Stimulated activated CD8-positive, alpha-beta memory T cell treated with anti-CD3 and anti-CD28 coated beads, Interleukin-7, amount 100 ng/mL, for 48 hours (primary cell): ENCODE results near the gene TLE5.
"Not testable (repeated sequence)": the region's sequence is repeated elsewhere in the genome, so short reads cannot be mapped to it uniquely, and the experiment has no call there.

Experiments used
- DNase-seq, 2 donors: peaks; one replicate each; pipeline ENCODE4 v3.0.0-alpha.2; 2020; ENCODE audit warnings: low read depth in 1 of 2; ENCODE audit errors: extremely low read depth in 1 of 2

Gene TLE5

DNA sequence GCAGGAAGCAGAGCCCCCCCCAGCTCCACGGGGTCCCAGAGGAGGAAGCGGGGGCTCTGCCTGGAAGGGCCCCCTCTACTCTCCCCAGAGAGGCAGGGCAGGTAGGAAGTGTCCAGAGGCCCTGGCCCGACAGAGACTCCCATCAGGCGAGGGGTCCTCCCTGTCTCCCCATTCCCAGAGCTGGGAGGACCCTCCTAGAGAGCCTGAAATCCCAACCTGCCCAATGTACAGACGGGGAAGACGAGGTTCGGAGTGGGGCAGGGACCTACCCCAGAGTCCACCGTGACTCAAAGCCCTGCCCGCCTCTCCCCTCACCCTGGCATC lies 34.4 kb downstream of the TLE5 start:
- DNase-seq = no peak

DNA sequence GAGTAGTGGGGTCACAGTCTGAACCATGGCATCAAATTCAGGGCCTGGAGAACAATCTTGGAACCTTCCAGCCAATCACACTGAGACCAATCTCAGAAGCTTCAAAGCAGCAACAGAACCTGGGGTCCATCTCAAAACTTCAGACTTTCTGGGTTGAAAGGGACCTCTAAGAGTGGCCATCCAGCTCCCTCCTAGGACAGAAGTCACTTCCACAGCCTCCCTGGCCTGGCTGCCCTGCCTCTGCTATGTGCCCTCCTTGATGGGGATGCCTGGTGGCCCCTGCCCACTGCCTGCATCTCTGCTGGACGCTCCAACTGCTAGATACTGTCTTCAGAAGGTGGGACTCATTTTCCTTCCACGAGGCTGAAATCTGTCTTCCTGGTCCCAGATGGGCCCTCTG lies 35.0 kb downstream of the TLE5 start:
- no peak for DNase-seq

DNA sequence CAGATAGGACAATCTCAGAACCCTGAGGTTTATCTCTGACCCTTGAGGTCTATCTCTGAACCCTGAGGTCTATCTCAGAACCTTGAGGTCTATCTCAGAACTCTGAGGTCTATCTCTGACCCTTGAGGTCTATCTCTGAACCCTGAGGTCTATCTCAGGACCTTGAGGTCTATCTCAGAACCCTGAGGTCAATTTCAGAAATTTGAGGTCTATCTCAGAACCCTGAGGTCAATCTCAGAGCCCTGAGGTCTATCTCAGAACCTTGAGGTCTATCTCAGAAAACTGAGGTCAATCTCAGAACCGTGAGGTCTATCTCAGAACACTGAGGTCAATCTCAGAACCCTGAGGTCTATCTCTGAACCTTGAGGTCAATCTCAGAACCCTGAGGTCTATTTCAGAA lies 35.5 kb downstream of the TLE5 start:
- no peak for DNase-seq

DNA sequence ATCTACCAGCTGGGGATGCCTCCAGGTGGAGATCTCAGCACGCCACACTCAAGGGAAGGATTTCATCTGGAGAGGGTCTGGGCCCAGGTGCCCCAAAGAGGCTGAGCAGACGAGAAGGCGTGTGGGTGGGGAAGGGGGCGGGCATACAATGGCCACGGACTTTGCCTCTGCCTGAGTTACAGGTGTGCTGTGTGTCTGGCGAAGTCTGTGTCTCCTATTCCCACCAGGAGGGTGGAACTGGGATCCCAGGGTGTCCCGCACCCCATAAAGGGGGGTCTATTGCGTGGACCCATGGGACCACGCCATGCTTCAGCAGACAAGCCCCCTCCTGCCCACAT lies 36.8 kb downstream of the TLE5 start:
- no peak for DNase-seq

DNA sequence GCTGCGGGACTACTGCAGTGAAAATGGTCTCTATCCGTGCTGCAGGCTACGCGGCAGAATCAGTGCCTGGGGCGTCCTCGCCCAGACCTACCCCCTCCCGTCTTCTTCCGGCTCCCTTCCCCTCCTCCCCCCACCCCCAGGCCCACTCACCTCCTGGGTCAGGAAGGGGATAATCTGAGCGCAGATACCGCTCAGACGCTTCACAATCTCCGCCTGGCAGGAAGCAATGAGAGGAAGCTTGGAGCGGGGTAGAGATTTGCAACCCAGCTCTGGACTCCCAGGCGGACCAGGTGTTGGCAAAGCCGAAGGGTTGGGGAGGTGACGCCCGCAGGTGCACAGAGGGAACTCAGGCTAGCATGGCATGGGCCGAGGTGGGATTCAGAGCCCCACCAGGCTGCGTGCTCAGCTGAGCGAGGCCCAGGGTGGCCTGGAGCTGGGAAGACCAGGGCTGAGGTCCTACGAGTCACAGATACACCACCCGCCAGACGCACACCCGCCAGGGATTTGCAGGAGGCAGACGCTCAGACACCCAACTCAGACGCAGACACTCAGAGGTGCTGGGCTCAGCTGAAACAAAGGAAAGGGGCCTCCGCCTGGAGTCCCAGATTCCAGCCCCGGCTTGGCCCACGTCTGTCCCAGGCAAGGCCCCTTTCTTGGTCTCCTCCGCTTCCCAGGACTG lies 37.3 kb downstream of the TLE5 start:
- no peak for DNase-seq

DNA sequence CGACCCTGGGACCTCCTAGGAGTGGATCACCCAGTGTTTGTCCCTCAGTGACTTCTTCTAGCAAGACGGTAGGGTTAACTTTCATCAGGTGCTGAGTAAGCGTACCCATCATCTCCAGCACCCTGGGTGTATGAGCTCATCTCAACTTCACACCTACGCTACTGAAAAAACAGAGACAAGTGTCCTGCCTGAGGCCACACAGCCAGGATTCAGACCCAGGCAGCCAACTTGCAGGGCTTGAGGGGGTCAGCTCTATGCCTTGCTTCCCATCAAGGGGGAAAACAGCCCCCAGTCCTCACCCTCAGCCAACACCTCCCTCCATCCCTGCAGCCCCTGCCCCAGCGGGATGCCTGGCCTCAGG lies 37.8 kb downstream of the TLE5 start:
- DNase-seq = no peak

DNA sequence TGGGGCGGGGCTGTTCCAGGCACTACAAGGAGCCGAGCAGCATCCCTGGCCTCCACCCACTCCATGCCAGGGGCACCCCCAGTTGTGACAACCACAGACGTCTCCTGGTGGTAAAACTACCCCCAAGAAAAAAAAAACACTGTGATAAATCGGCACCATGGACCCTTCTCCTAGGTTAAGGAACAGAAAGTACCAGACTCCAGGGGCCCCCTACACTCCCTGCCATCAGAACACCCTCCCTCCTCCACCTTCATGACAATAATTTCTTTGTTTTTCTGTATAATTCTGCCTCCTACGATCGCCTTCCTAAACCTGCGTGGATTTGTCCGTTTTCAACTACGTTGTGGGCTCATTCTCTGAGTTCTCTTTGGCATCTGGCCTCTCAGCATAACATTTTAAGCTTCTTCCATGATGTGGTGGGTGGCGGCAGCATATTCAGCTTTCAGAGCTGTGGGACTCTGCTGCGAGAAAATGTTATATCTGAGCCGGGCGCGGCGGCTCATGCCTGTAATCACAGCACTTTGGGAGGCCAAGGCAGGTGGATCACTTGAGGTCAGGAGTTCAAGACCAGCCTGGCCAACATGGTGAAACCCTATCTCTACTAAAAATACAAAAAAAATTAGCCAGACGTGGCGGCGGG lies 41.9 kb downstream of the TLE5 start:
- DNase-seq = no peak

DNA sequence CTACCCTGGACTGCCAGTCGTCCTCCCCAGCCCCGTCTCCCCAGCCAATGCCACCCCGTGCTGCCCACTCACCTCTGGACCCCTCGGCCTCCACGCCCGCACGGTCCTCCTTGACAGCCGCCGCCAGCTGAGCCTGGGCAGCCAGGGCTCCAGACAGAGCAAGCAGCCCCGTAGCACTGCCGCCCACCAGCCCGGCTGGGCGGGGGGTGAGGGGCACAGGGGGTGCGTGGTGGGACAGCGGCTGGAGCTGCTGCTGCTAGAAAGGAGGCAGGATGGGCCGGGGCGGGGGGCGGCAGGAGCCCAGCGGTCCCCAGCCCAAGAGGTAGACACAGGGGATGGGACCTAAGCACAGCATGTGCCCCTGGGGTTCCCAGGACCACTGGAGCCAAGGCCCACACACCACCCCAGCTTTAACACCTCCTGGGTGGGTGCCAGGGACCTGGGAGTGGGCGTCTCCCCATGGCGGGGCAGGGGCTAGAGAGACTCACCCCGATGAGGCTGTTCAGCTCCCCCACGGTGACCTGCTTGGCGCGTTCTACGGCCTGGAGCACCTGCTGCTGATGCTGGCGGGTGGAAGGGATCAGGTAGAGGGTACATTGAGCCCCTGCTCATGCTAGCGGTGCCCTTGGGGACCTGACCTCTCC lies 43.0 kb downstream of the TLE5 start:
- no peak for DNase-seq

DNA sequence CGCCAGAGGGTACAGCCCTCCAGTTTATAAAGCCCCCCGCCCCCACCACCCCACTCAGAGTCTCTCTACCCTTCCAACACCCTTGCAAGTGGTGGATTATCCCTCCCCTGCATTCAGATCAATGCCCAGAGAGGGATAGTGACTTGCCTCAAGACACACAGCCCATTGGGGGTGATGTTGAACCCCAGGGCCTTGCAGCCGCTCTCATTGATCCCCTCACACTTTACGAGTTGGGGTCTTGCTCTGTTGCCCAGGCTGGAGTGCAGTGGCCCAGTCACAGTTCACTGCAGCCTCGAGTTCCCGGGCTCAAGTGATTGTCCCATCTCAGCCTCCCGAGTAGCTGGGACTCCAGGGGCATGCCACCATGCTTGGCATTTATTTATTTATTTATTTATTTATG lies 44.4 kb downstream of the TLE5 start:
- DNase-seq = no peak

DNA sequence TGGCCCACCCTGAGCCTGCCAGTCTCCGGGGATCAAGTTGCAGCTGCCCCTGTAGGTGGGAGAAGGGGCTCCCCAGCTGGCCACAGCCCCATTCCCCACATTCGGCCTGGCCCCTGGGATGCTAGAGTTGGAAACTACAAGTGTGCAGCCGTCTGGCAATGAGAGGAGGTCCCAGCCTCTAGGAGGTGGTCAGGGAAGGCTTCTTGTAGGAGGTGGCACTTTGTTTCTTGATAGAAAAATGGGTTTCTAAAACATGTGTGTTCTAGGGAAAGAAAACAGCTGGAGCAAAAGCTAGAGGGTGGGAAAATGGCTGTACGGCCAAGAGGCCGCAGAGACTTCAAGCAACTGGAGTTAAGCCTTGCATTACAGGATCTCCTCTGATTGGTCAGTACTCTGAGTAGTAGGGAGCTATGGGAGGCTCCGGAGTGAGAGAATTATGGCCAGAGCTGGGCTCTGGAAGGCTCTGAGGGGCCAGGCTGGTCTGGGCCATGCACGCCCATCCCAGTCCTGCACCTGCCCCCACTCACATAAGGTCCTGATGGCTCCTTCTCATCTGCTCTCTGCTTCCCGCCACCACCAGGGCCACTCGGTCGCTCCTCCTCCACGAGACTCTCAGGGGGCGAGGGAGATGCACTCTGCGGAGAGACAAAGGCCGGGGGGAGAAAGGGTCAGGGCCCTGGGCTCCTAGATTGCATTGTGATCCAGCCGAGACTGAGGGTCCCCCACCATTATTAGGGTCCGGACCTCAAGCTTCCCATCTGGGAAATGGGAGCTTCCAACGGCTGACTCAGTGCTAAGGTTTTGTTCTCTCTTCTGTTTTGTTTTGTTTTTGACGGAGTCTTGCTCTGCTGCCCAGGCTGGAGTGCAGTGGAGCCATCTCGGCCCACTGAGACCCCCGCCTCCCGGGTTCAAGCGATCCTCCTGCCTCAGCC lies 46.9 kb downstream of the TLE5 start:
- no peak for DNase-seq

DNA sequence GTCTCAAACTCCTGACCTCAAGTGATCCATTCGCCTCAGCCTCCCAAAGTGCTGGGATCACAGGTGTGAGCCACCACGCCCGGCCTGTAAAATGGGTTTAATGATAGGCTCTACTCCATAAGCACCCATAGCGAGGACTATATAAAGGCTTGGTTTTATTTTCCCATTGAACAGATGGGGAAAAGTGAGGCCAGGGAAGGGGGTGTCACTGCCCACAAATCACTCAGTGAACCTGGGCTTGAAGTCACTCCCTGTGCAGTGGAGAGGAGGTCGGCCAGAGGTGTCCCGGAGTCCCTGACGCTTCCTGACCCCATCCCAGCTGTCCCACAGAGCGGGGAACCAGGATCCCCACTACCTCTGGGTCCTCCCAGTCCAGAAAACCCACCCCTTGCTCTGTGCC lies 48.2 kb downstream of the TLE5 start:
- no peak for DNase-seq

DNA sequence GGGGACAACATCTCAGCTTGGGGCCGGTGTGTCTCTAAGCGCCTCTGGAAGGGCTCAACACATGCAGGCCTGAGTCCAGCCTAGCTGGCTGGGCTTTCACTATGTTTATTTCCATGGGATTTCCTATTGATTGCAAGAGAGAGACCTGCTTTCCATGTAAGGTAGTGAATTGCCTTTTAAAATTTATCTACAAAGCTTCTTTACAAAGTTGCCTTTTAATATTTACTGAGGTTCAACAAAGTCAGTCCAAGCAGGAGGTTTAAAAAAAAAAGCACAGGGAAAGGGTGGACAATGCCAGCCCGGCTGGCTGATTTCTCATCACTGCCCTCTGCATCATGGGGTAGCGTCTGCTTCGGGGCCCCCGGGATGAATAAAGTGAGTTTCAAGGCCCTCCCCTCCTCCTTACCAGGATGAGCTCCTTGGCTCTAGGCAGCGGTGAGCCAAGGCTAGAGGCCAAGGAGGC lies 49.0 kb downstream of the TLE5 start:
- no peak for DNase-seq

DNA sequence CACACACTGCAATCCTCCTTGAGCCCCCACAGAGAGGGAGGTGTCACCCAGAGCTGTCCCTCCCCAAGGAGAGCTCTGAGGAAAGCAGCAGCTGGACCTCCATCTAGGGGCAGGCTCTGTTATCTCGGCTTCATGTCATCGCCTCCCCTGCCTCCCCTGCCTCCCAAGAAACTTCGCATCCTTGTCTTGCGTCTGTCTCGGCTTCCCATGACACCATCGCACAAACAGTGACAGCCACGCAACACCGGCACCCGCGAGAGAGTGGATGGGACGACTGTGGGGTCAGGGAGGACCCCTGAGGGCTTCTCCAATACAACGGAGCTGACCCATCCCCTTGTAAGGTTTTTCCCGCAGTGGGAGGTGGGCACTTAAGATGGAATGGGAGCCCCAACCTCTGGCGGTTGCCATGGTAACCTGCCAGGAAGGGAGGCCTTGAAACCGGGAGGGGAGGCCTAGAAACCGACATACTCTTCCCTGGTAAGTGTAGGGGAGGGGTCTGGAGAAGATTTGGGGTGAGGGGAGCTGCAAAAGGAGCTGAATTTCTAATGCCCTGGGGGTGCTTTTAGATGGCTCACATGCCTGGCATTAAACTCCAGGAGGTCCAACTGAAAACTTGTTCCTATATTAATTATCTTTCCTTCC lies 49.6 kb downstream of the TLE5 start:
- DNase-seq = no peak

DNA sequence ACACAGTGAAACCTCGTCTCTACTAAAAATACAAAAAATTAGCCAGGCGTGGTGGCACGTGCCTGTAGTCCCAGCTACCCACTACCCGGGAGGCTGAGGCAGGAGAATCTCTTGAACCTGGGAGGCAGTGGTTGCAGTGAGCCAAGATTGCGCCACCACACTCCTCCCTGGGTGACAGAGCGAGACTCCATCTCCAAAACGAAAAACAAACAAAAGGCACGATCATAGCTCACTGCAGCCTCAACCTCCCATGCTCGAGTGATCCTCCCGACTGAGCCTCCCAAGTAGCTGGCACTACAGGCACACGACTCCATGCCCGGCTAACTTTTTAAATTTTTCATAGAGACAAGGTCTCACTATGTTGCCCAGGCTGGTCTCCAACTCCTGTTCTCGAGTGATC lies 50.2 kb downstream of the TLE5 start:
- not testable (repeated sequence) for DNase-seq

DNA sequence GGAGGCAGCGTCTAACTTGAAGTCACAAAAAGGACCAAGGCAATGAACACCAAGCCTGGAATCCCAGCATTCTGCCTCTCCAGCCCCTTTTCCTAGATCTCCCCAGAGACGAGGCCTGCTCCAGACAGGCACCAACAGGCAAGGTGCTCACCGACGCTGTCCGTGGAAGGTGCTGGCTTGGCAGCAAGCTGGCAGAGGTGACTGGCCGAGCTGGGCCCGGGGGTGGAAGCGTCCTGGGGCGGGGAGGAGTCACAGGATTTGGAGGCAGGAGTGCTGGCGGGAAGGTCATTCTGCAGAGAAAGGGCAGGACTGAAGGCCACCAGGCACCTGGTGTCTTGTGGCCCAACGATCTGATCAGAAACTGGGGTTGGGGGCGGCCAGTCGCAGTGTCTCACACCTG lies 51.4 kb downstream of the TLE5 start:
- DNase-seq = no peak

DNA sequence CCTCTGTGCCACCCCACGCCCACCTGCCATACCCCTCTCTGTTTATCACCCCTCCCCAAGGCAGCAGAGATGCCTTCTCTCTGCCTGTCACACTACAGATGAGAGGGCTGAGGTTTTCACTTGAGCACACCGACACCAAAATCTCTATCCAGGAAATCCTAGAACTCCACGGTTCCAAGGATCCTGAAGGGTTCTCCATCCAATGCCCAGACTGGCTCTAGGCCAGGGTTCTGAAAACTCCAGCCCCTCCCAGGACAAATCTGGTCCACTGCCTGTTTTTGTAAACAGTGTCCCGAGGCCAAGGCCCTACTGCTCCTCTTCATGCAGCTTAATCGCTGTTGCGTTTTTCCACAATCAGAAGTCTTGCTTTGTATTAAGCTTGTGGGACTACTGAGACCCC lies 53.3 kb downstream of the TLE5 start:
- no peak for DNase-seq

DNA sequence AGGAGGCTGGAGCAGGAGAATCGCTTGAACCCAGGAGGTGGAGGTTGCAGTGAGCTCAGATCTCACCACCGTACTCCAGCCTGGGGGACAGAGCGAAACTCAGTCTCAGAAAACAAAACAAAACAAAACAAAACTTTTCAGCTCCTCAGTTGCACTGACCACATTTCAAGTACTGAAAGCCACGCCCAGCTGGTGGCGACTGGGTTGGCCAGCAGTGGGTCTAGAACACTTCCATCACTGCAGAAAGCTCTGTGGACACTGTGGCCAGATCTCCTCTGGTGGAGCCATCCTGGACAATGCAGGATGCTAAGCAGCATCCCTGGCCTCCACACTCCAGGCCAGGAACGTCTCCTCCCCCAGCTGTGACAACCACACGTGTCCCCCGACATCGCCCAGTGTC lies 54.3 kb downstream of the TLE5 start:
- DNase-seq = no peak

DNA sequence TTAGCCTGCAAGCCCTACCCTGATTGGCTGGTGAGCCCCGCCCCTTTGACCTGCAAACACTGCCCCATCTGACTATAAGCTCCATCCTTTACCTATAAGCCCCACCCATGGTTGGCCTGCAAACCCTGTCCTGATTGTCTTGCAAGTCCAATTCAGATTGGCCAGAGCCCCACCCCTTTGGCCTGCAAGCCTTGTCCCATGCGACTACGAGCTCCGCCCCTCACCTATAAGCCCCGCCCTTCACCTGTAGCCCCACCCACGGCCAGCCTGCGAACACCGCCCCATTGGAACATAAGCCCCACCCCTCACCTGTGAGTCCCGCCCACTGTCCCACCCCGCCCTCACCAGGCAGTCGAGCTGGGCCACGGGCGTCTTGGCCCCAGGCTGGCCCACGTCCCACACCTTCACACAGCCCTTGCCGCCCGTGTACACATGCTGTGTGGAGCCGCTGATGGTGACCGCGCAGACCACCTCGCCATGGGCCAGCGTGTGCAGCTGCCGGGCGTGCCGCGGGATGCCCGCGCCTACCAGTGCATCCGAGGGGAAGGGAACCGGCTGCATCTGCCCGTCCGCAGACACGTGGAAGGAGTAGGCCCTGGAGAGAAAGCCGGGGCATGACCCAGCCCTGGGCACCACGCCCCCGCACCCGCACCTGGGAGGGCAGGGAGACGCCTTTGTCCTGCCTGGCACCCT lies 56.1 kb downstream of the TLE5 start:
- DNase-seq = no peak

DNA sequence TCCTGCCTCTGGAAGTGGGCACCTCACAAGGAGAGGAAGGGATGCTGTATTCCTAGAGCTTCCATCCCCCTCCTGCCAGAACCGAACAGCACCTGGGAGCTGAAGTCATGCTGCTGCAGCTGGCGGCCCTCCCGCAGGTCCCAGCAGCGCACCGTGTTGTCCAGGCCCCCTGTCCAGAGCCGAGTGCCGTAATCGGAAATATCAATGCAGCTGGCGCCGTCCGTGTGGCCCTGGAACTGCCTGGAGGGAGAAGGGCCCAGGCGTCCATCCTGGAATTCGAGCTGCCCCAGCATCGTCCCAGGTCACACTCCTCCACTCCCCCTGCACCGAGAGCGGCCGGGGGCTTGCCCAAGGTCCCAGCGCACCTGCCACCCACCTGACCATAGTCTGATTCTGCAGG lies 57.0 kb downstream of the TLE5 start:
- DNase-seq = no peak

DNA sequence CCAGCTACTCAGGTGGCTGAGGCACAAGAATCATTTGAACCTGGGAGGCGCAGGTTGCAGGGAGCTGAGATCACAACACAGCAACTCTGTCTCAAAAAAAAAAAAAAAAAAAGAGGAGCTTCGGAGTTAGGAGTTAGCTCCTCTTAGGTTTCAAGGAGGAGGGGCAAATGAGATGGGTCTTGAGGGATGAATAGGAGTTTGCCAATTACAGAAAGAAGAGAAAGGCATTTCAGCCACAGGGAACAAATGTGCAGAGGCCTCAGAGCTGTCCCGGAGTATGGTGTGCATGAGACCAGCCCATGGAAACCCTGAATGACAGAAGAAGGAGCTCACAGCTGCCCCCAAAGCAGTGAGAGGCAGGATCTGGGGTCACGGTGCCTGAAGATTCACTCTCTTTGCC lies 57.8 kb downstream of the TLE5 start:
- DNase-seq = no peak

DNA sequence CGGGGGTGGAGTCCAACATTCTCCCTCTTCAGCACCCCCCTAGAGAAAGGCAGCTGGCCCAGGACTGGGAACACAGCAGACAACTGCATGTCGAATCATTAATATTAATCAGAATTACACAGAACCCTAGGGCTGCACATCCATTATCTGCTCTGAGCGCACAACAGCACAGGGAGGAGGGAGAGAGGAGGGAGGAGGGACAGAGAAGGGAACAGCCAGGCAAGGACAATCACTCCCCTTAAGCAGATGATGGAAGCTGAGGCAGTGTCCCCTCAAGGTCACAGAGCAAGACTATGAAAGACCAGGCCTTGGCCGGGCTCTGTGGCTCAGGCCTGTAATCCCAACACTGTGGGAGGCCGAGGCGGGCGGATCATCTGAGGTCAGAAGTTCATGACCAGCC lies 59.2 kb downstream of the TLE5 start:
- DNase-seq = no peak
